GM12878 (cell line): ENCODE data around the gene CCDC187. TPM values are rescaled to one million over a fixed set of nuclear protein-coding genes. Genes with fewer than 3 reads are reported as not detected.

ENCODE experiments used
- ATAC-seq: fragments of 200-7000 bp; cut with Tn5 transposase; 3 replicates; pipeline ENCODE4 v1.9.1; 2020; ENCODE audit warnings: mild to moderate bottlenecking, moderate library complexity
- BruUV-seq: library from RNA; stranded (reverse); fragments of 400-500 nt; replicated peaks from 2 replicates; lab custom pipeline; 2021; lab: Mats Ljungman, UMichigan
- CTCF ChIA-PET: fragments of 300-600 bp; sonication (Branson Sonifier 250); formaldehyde crosslinking; extraction: SDS; loops from one replicate; lab custom pipeline; 2021; ENCODE audit warnings: inconsistent platforms; lab: Yijun Ruan, JAX
- POLR2A ChIA-PET: fragments of 350-600 bp; formaldehyde crosslinking; extraction: SDS; loops from one replicate; lab custom pipeline; 2021; ENCODE audit warnings: inconsistent platforms; lab: Charles Lee
- RAD21 ChIA-PET: fragments of 300-600 bp; sonication (Branson Sonifier 250); formaldehyde crosslinking; loops from one replicate; lab custom pipeline; 2023; ENCODE audit warnings: antibody characterized with exemption; ENCODE audit not compliant: unreplicated experiment; lab: Charles Lee
- SMC1A ChIA-PET: fragments of 300-600 bp; sonication (Branson Sonifier 250); formaldehyde crosslinking; loops from one replicate; lab custom pipeline; 2023; ENCODE audit not compliant: unreplicated experiment, uncharacterized antibody; lab: Charles Lee
- DNase-seq: peaks from one replicate; pipeline ENCODE4 v3.0.0-alpha.2; 2011; ENCODE audit warnings: low read depth, low spot score
- FAIRE-seq: peaks from 3 replicates; lab custom pipeline; 2011; peaks lifted over from hg19 to GRCh38; lab: Jason Lieb, UNC
- H2AFZ ChIP-seq: 2 replicates; pipeline ENCODE4 v1.6.0; 2011; ENCODE audit warnings: low read depth, low read length, control low read depth; ENCODE audit not compliant: control insufficient read depth
- H3K27ac ChIP-seq: 2 replicates; pipeline ENCODE4 v1.5.1; 2011; ENCODE audit warnings: control low read depth; ENCODE audit not compliant: control insufficient read depth, insufficient read depth
- H3K27me3 ChIP-seq, 2 experiments: replicated peaks in 1 of 2; 2 replicates each; pipeline versions ENCODE4 v1.6.0 to v1.6.1; 2011; ENCODE audit warnings: low read length in 1 of 2; ENCODE audit not compliant: control insufficient read depth in 2 of 2, insufficient read depth in 2 of 2
- H3K36me3 ChIP-seq, 2 experiments: 2 replicates each; pipeline ENCODE4 v1.5.1; 2011; ENCODE audit warnings: low read length in 1 of 2; ENCODE audit not compliant: control insufficient read depth in 2 of 2, insufficient read depth in 2 of 2
- H3K4me1 ChIP-seq: 2 replicates; pipeline ENCODE4 v1.6.1; 2011; ENCODE audit warnings: mild to moderate bottlenecking, low read length, moderate library complexity, mixed read lengths; ENCODE audit not compliant: control insufficient read depth, insufficient read depth
- H3K4me2 ChIP-seq: 2 replicates; pipeline ENCODE4 v1.6.0; 2011; ENCODE audit warnings: control low read depth; ENCODE audit not compliant: control insufficient read depth, insufficient read depth
- H3K4me3 ChIP-seq: fragments of 200-600 bp; sonication (generic); 2 replicates; pipeline ENCODE4 v1.5.1; 2016
- H3K79me2 ChIP-seq: 2 replicates; pipeline ENCODE4 v1.6.0; 2011; ENCODE audit warnings: low read length; ENCODE audit not compliant: control insufficient read depth, insufficient read depth
- H3K9ac ChIP-seq: 2 replicates; pipeline ENCODE4 v1.8.0; 2011; ENCODE audit warnings: low read length, control low read depth, mixed read lengths; ENCODE audit not compliant: control insufficient read depth, insufficient read depth
- H3K9me3 ChIP-seq: replicated peaks from 3 replicates; pipeline ENCODE4 v1.5.1; 2011; ENCODE audit warnings: mild to moderate bottlenecking, low read length; ENCODE audit not compliant: control insufficient read depth, insufficient read depth
- H4K20me1 ChIP-seq: 2 replicates; pipeline ENCODE4 v1.6.0; 2011; ENCODE audit not compliant: control insufficient read depth, insufficient read depth
- CBX5 ChIP-seq: sonication (generic); IDR thresholded peaks from 2 replicates; pipeline ENCODE4 v1.6.1; 2016; ENCODE audit warnings: low read depth, moderate library complexity, mild to moderate bottlenecking, inconsistent platforms
- KDM1A ChIP-seq: fragments of 200-600 bp; sonication (generic); IDR thresholded peaks from 2 replicates; pipeline ENCODE4 v1.6.1; 2016; ENCODE audit warnings: borderline replicate concordance
- MTA2 ChIP-seq: fragments of 450-650 bp; IDR thresholded peaks from 2 replicates; pipeline ENCODE4 v1.6.1; 2016; ENCODE audit warnings: low read depth, mild to moderate bottlenecking, moderate library complexity
- MTA3 ChIP-seq: IDR thresholded peaks from 2 replicates; pipeline ENCODE4 v1.6.1; 2012; ENCODE audit warnings: low read length, inconsistent platforms, borderline replicate concordance
- NFXL1 ChIP-seq: fragments of 450-650 bp; IDR thresholded peaks from 2 replicates; pipeline ENCODE4 v1.6.1; 2017; ENCODE audit warnings: antibody characterized with exemption, mild to moderate bottlenecking, borderline replicate concordance
- NR2C1 ChIP-seq: fragments of 450-650 bp; IDR thresholded peaks from 2 replicates; pipeline ENCODE4 v1.6.1; 2017; ENCODE audit warnings: antibody characterized with exemption, mild to moderate bottlenecking, moderate library complexity
- SMAD1 ChIP-seq: fragments of 450-650 bp; IDR thresholded peaks from 2 replicates; pipeline ENCODE4 v1.6.1; 2018; ENCODE audit warnings: mild to moderate bottlenecking, low read depth; ENCODE audit not compliant: partially characterized antibody
- YY1 ChIP-seq: IDR thresholded peaks from 2 replicates; pipeline ENCODE4 v1.6.1; 2011; ENCODE audit warnings: low read depth, mild to moderate bottlenecking, low read length
- WGBS: methylation state at CpG from one replicate; pipeline ENCODE4 v1.1.6; 2016; ENCODE audit warnings: low lambda C conversion rate; ENCODE audit not compliant: insufficient replicate concordance, insufficient coverage; ENCODE audit errors: missing lambda C conversion rate; 5-methylcytosine and 5-hydroxymethylcytosine counted together
- in situ Hi-C: fragments of 300-500 bp; cut with MboI; formaldehyde crosslinking; loops from 9 replicates; pipeline ENCODE4 v1.14.3; 2018; ENCODE audit warnings: mixed read lengths
- intact Hi-C: fragments of 100-400 bp; cut with micrococcal nuclease; formaldehyde crosslinking; loops from one replicate; pipeline ENCODE4 v1.14.2; 2022; ENCODE audit not compliant: unreplicated experiment
- polyA plus RNA-seq, 11 experiments: library from polyadenylated mRNA; depleted of rRNA in 4 of 11; unstranded in 6 of 11; stranded (reverse) in 5 of 11; fragments of >200 nt; fragmentation: Nextera tagmentation in 4 of 11; fragmentation: Illumina TruSeq in 1 of 11; extraction: Ambion mirVana in 4 of 11; extraction: Trizol in 1 of 11; gene quantifications; 1 replicate in 1 of 11; 2 replicates in 10 of 11; pipeline versions ENCODE4 v1.2.1 to v1.2.3, GENCODE V29; 2011 to 2016; ENCODE audit warnings: inconsistent platforms in 2 of 11, missing spikeins in 2 of 11, low read depth in 1 of 11
- total RNA-seq, 4 experiments: library from RNA; depleted of rRNA in 3 of 4; stranded (reverse); fragments of >200 nt in 3 of 4; fragmentation: Illumina TruSeq in 1 of 4; extraction: Trizol in 1 of 4; gene quantifications; 2 replicates each; pipeline versions ENCODE4 v1.2.1 to v1.2.3, GENCODE V29; 2013 to 2021
- TF ChIP-seq, protein P1 (sequence below): IDR thresholded peaks from 2 replicates; pipeline ENCODE4 v1.6.1; 2012; ENCODE audit warnings: low read depth, low read length, improper control_type of control experiment
- TF ChIP-seq, protein P2 (sequence below), 3 experiments: IDR thresholded peaks in 2 of 3; conservative IDR thresholded peaks in 1 of 3; 2 replicates each; pipeline ENCODE4 v1.5.1; 2011; ENCODE audit warnings: low read depth in 3 of 3, low read length in 3 of 3, mild to moderate bottlenecking in 3 of 3, control low read depth in 2 of 3, moderate library complexity in 2 of 3, inconsistent platforms in 1 of 3, mixed read lengths in 1 of 3; ENCODE audit not compliant: control insufficient read depth in 2 of 3, insufficient read depth in 1 of 3; ENCODE audit errors: extremely low read depth in 1 of 3

The CCDC187 gene
- total and polyA plus RNA-seq, 10 of the 15 experiments (the other 5 are each of a cell fraction or from before 2014, with no cell fraction given), result 0.04 to 0.23 (median 0.04) TPM; not detected in 7

DNA sequence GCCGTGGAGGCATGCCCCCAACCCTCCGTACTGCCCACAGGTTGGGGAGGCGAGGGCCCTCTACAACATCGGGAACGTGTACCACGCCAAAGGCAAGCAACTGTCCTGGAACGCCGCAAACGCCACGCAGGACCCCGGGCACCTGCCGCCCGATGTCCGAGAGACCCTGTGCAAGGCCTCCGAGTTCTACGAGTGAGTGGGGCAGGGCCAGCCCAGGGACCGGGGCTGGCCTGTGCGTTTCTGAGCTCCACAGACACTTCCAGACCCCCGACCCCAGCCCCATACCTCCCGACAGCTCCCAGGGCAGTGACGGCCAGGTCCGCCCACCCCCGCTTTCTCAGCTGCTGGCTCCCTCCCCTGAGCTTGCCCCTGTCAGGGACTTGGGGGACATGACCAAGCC, 33.0 kb upstream of the CCDC187 start:
- no peak for ATAC-seq
- SMC1A ChIA-PET, result no interaction called here
- Histone ChIP-seq H3K27ac (no peak overlapping the region), H2AFZ (no peak overlapping the region), H3K9me3 (no peaks in the 10 kb centered on the region), H3K27me3 (no peaks in the 10 kb centered on the region), H3K4me3 (no peak overlapping the region), H3K9ac (no peak overlapping the region), H3K79me2 (no peaks in the 10 kb centered on the region), H3K4me2 (no peak overlapping the region), H3K4me1 (no peaks in the 10 kb centered on the region), H4K20me1 (no peaks in the 10 kb centered on the region), H3K36me3 (no peaks in the 10 kb centered on the region)
- BruUV-seq, result no TSS peak
- TF ChIP-seq, protein P1, sequence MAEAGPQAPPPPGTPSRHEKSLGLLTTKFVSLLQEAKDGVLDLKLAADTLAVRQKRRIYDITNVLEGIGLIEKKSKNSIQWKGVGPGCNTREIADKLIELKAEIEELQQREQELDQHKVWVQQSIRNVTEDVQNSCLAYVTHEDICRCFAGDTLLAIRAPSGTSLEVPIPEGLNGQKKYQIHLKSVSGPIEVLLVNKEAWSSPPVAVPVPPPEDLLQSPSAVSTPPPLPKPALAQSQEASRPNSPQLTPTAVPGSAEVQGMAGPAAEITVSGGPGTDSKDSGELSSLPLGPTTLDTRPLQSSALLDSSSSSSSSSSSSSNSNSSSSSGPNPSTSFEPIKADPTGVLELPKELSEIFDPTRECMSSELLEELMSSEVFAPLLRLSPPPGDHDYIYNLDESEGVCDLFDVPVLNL, result no peak
- no peak for TF ChIP-seq KDM1A
- TF ChIP-seq NR2C1, result no peak
- TF ChIP-seq NFXL1, result no peak
- TF ChIP-seq, protein P2, sequence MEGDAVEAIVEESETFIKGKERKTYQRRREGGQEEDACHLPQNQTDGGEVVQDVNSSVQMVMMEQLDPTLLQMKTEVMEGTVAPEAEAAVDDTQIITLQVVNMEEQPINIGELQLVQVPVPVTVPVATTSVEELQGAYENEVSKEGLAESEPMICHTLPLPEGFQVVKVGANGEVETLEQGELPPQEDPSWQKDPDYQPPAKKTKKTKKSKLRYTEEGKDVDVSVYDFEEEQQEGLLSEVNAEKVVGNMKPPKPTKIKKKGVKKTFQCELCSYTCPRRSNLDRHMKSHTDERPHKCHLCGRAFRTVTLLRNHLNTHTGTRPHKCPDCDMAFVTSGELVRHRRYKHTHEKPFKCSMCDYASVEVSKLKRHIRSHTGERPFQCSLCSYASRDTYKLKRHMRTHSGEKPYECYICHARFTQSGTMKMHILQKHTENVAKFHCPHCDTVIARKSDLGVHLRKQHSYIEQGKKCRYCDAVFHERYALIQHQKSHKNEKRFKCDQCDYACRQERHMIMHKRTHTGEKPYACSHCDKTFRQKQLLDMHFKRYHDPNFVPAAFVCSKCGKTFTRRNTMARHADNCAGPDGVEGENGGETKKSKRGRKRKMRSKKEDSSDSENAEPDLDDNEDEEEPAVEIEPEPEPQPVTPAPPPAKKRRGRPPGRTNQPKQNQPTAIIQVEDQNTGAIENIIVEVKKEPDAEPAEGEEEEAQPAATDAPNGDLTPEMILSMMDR (IDR thresholded peaks at IDR 0.05 in 2 of 3, conservative IDR thresholded peaks at IDR 0.05 in 1 of 3; ENCODE audit: control insufficient read depth in 2 of 3, extremely low read depth in 1 of 3, insufficient read depth in 1 of 3, low read depth in 3 of 3, low read length in 3 of 3), result no peak
- TF ChIP-seq CBX5, result no peak
- no peak for TF ChIP-seq SMAD1
- no peak for TF ChIP-seq MTA2
- no peak for TF ChIP-seq MTA3
- TF ChIP-seq YY1, result no peak
- FAIRE-seq, result no peak
- CTCF ChIA-PET, result interaction anchor here (2.0 kb wide), 1 partner anchor 64 kb away, joined by 8 read pairs; no protein-coding TSS in a partner anchor
- RAD21 ChIA-PET, result no interaction called here
- intact Hi-C loops (no loop called here), in situ Hi-C loops (loop anchor here (5.0 kb wide), 1 partner anchor 60 kb away; no protein-coding TSS in a partner anchor)
- WGBS, result 47% methylated on average over 19 of the region's 23 CpGs
- no peak for DNase-seq
- POLR2A ChIA-PET, result interaction anchor here (0.6 kb wide), 1 partner anchor 285 kb away, joined by 3 read pairs; no protein-coding TSS in a partner anchor
